ENCODE results near the gene TNS4.

The TNS4 gene

DNA sequence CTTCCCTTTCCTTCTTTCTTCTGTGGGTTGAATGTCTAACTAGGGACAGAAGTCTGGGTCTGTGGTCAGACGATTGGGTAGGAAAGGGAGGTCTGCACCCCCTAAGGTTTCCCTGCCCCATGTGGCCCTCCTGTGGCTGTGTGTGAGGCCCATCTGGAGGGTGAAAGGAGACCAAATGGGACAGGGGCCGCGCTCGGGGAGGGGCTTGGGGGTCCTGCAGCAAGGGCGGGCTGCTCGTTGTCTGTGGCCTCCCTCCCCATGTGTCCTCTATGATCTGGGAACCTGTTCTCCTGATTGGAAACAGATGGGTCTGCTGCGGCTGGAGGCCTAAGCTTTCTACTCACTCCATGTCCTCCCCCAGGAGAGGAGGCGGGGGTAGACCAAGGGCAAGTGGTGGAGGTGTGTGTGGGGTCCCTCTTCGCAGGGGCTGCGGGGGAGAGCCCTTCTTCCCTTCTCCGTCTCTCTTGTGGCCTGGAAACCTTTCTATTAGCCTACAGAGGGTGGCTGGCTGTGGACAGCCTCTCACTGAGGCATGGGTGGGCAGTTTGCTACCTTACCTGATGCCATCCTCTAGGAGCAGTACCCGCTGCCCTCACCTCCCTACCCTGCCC is 39.6 kb downstream of the TNS4 start:
- TF ChIP-seq, protein P1, sequence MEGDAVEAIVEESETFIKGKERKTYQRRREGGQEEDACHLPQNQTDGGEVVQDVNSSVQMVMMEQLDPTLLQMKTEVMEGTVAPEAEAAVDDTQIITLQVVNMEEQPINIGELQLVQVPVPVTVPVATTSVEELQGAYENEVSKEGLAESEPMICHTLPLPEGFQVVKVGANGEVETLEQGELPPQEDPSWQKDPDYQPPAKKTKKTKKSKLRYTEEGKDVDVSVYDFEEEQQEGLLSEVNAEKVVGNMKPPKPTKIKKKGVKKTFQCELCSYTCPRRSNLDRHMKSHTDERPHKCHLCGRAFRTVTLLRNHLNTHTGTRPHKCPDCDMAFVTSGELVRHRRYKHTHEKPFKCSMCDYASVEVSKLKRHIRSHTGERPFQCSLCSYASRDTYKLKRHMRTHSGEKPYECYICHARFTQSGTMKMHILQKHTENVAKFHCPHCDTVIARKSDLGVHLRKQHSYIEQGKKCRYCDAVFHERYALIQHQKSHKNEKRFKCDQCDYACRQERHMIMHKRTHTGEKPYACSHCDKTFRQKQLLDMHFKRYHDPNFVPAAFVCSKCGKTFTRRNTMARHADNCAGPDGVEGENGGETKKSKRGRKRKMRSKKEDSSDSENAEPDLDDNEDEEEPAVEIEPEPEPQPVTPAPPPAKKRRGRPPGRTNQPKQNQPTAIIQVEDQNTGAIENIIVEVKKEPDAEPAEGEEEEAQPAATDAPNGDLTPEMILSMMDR (IDR thresholded peaks at IDR 0.05; ENCODE audit: low read depth, low read length) = no peak
- DNase-seq (ENCODE audit: low read depth in 2 of 2) = peak; percentile 55 to 59
- H3K4me3 ChIP-seq (replicated peaks in 1 of 2; ENCODE audit: low read depth in 2 of 2, low read length in 2 of 2) = no peak overlapping the region

DNA sequence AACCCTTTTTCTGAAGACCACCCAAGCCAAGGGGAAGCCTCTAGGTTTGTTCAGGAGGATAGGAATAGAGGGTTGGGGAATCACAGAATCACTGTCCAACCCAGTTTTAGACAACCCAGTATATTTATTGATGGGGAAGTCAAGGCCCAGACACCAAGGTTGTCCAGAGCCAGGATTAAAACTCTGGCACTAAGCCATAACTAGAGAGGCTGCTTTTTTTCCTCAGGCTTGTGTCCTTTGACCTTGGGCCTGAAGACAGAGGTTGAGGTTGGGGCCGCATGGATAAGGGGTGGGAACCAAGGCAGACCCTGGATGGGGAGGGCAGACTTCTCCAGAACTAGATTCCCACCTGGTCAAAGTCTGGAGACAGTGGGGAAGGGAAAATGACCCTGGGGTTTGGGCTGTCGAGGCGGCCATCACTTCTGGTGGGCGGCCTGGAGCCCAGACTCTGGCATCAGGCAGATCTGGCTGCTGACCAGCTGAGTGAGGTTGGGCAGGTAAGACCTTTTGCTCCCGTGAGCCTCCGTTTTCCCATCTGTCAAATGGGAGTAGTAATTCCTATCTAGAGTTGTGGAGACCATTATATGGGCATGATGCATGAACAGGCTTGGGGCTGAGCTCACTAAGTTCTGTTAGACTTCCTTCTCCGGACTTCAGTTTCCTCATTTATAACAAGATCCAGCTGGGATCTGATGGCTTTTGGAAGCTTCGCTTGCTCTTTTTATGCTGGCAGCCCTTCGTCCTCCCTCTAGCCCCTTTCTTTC is 40.3 kb downstream of the TNS4 start:
- TF ChIP-seq, protein P1 (IDR thresholded peaks at IDR 0.05; ENCODE audit: low read depth, low read length) = no peak
- peak; percentile 61 to 67 for DNase-seq (ENCODE audit: low read depth in 2 of 2)
- H3K4me3 ChIP-seq (replicated peaks in 1 of 2; ENCODE audit: low read depth in 2 of 2, low read length in 2 of 2) = no peak overlapping the region

DNA sequence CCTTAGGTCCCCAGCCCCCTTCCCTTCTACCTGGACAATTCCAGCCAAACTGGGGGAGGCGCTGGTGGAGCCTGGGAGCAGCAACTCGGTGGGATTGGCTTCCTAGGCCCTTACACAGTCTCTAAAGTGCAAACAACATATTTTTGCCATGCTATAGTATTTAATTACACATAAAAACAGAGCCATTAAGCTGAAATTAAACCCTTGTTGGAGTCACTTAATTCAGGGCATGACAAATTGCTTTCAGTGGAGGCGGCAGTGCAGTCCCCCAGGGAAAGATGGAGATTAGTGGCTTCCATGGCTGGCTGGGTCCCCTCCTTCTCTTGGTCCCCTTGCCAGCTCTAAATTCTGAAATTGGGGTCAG is 40.8 kb downstream of the TNS4 start:
- H3K4me3 ChIP-seq (replicated peaks in 1 of 2; ENCODE audit: low read depth in 2 of 2, low read length in 2 of 2) = no peak overlapping the region
- no peak for DNase-seq (ENCODE audit: low read depth in 2 of 2)
- TF ChIP-seq, protein P1 (IDR thresholded peaks at IDR 0.05; ENCODE audit: low read depth, low read length) = no peak

DNA sequence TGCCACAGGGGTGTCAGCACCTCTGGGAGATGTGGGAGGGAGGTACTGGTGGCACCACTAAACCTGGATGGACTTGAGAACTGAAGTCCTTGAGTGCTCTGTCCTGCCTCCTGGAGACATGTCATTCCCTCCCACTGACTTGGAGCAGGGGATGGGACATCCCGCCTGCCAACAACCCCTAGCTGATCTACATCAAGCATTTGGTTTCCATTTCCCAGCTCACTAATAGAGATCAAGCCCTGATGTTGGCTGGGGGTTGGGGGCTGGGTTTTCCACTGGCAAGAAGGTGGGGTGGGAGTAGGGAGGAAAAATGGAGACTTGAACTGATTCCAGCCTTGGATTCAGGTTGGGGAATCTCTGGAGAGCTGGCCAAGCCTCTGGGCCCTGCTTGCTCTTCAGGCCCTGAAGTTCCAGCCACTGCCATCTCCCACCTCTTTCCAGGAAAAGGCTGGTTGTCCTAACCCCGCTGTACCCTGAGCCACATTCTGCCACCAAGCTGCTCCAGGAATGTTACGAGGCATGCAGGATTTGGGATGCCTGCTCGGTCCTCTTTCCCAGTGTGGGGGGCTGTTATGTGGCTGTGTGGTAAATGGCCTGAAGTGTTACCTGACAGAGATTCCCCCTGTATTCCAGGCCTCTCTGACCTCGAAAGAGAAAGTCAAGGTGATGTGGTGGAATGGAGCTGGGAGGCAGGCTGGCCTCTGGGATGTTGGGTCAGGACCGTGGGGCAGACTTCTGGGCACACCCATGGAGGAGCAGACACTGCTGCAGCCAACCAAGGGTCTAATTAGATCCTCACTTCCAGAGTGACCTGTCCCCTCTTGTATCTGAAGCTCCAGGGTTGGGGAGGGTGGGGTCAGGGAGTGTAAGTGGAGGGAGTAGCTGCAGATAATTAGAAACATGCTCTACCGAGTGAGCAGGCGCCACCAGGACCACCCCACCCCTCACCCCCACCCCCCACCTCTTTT is 41.5 kb downstream of the TNS4 start:
- TF ChIP-seq, protein P1 (IDR thresholded peaks at IDR 0.05; ENCODE audit: low read depth, low read length) = no peak
- H3K4me3 ChIP-seq (replicated peaks in 1 of 2; ENCODE audit: low read depth in 2 of 2, low read length in 2 of 2) = no peak overlapping the region
- no peak for DNase-seq (ENCODE audit: low read depth in 2 of 2)

DNA sequence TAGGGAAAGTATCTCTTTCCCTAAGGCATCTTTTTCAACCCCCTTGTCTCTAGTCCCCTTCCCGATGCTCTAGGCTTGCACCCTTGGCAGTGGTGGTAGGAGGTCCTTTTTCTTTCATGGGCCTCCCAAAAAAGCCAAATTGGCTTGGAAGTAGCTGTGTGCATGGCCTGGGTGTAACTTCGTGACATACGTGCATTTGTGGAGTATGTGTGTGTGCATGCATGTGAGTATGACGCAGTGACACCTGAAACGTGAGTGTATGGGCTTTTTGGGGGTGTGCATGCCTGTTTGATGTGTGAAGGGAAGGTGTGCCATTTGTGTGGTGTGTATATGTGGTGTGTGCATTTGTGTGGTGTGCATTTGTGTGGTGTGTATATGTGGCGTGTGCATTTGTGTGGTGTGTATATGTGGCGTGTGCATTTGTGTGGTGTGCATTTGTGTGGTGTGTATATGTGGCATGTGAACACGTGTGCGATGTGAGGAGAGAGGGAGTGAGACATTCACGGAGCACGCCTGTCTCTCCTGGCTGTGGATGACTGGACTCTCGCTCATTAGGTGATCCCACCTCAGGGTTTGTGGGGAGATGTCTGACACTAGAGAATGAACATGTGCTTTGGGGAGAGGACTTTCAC is 42.5 kb downstream of the TNS4 start:
- no peak overlapping the region for H3K4me3 ChIP-seq (replicated peaks in 1 of 2; ENCODE audit: low read depth in 2 of 2, low read length in 2 of 2)
- DNase-seq (ENCODE audit: low read depth in 2 of 2) = peak in 1 of 2 donors; percentile 11
- TF ChIP-seq, protein P1 (IDR thresholded peaks at IDR 0.05; ENCODE audit: low read depth, low read length) = no peak

All from cardiac fibroblast (primary cell).